K562 treated with DMSO at 1 percent for 4 hours (cell line): Measurements from ENCODE around the gene FAM72B. TPM values are rescaled to one million over a fixed set of nuclear protein-coding genes. Genes with fewer than 3 reads are reported as not detected.

Source experiments
- total RNA-seq: library from RNA; unstranded; fragments of 300-600 nt; gene quantifications from 2 replicates; pipeline ENCODE4 v1.2.3, GENCODE V29; 2022; ENCODE audit not compliant: insufficient read depth

The FAM72B gene
- total RNA-seq, result 9.5 and 14.4 TPM in 2 replicates

GRCh38 chr1:121184290-121185127 is at the start of gene FAM72B, which contains the start of gene SRGAP2C:
FAM72B (minus strand) TSS chr1:121184340; CDS start chr1:121183489, 851 bp downstream.
SRGAP2C (plus strand) TSS chr1:121184975; CDS start chr1:121187447, 2,472 bp downstream.

Other genes with a start within 250 kb of the FAM72B start
- gene SRGAP2C, start 635 bp upstream of the FAM72B start, total RNA-seq, result 5.7 and 7.3 TPM in 2 replicates